ENCODE data around the gene KCTD5.

- no peak for TF ChIP-seq CTCF (IDR thresholded peaks at IDR 0.05)
- no peak for TF ChIP-seq POLR2A (IDR thresholded peaks at IDR 0.05)
Measured at GRCh38 chr16:2753733-2754020, 71.4 kb downstream of the KCTD5 start.
